ENCODE measurements around the gene NEK9. TPM values are rescaled to one million over a fixed set of nuclear protein-coding genes. Genes with fewer than 3 reads are reported as not detected.

The NEK9 gene
- total RNA-seq, 1 experiment from 2014 or later: 56.5 TPM

GRCh38 chr14:75101491-75101890 is 25.4 kb downstream of the NEK9 start:
- no CpG with 5 or more reads among the region's 4 CpGs for WGBS (ENCODE audit: extremely low coverage, insufficient read length, low lambda C conversion rate)
- H3K36me3 Mint-ChIP-seq (ENCODE audit: insufficient read depth in 1 of 3, low read depth in 3 of 3): peaks cover 11 to 78% (median 76%) of the 10 kb centered on the region in 3 experiments; a peak in 6 of 7 replicates

More at GRCh38 chr14:75101491-75101890, 25.4 kb downstream of the NEK9 start:
- H3K27me3 Mint-ChIP-seq (ENCODE audit: low read depth): no peaks in the 10 kb centered on the region
- Histone ChIP-seq H2BK12ac (ENCODE audit: insufficient read length, low read depth, low read length) (no peak overlapping the region), H4K5ac (ENCODE audit: insufficient read length, low read depth, low read length) (no peak overlapping the region), H3K4me1 (ENCODE audit: insufficient read depth, low read length) (no peaks in the 10 kb centered on the region), H2AFZ (ENCODE audit: low read length) (no peak overlapping the region), H3K79me1 (ENCODE audit: insufficient read depth, low read depth, low read length, poor library complexity, severe bottlenecking) (no peaks in the 10 kb centered on the region), H2BK20ac (ENCODE audit: low read depth, low read length, poor library complexity, severe bottlenecking) (no peak overlapping the region), H3K4ac (ENCODE audit: low read depth, low read length) (no peak overlapping the region), H2AK5ac (ENCODE audit: insufficient read length, low read length) (no peak overlapping the region), H3K27ac (ENCODE audit: insufficient read length, low read depth, low read length) (no peak overlapping the region), H3K79me2 (ENCODE audit: insufficient read depth, low read length) (no peaks in the 10 kb centered on the region), H3K14ac (ENCODE audit: insufficient read depth, low read length) (no peak overlapping the region), H3K23me2 (ENCODE audit: insufficient read length, low read depth, low read length, poor library complexity, severe bottlenecking) (no peaks in the 10 kb centered on the region), H2BK5ac (ENCODE audit: insufficient read length, low read length) (no peak overlapping the region), H3K23ac (ENCODE audit: insufficient read length, low read depth, low read length) (no peak overlapping the region), H3K27me3 (ENCODE audit: insufficient read depth, low read length) (no peaks in the 10 kb centered on the region), H3K9ac (ENCODE audit: extremely low read depth, insufficient read length, low read length) (no peak overlapping the region), H2BK15ac (ENCODE audit: low read depth, low read length) (no peak overlapping the region), H4K8ac (replicated peaks; ENCODE audit: insufficient read length, low read depth, low read length) (no peak overlapping the region), H3K56ac (ENCODE audit: insufficient read length, low read depth, low read length) (no peak overlapping the region), H4K20me1 (ENCODE audit: control insufficient read depth, insufficient read depth, insufficient read length) (no peaks in the 10 kb centered on the region), H3T11ph (ENCODE audit: low read length) (no peak overlapping the region), H2BK120ac (ENCODE audit: low read depth, low read length, poor library complexity, severe bottlenecking) (no peak overlapping the region), H3K18ac (ENCODE audit: insufficient read length, low read depth, low read length) (no peak overlapping the region), H4K91ac (ENCODE audit: insufficient read length, low read depth, low read length) (no peak overlapping the region), H3K4me2 (ENCODE audit: insufficient read depth, insufficient read length, low read length) (no peak overlapping the region), H3K9me3 (ENCODE audit: control insufficient read depth, low read depth, low read length) (no peaks in the 10 kb centered on the region)
- no peak overlapping the region for H3K27ac Mint-ChIP-seq
- TF ChIP-seq CTCF (conservative IDR thresholded peaks at IDR 0.05): no peak
- H3K9me3 Mint-ChIP-seq: no peaks in the 10 kb centered on the region
- no peaks in the 10 kb centered on the region for H3K4me1 Mint-ChIP-seq
- no peak overlapping the region for H3K4me3 Mint-ChIP-seq
- DNase-seq: no peak
